Activated naive CD8-positive, alpha-beta T cell treated with anti-CD3 and anti-CD28 coated beads, Interleukin-2, amount 50 U/mL, for 24 hours (primary cell): ENCODE measurements around the gene WDR55.
"Not testable (repeated sequence)": the region's sequence is repeated elsewhere in the genome, so short reads cannot be mapped to it uniquely, and the experiment has no call there.

Experiments
- ATAC-seq: fragments of 150-1000 bp; cut with Tn5 transposase; one replicate; pipeline ENCODE4 v1.10.0; 2021
- DNase-seq: peaks from one replicate; pipeline ENCODE4 v3.0.0; 2021
- H3K27ac Mint-ChIP-seq: one replicate; pipeline ENCODE4 v1.8.0; 2021; ENCODE audit warnings: mild to moderate bottlenecking, mixed read lengths
- H3K27me3 Mint-ChIP-seq: one replicate; pipeline ENCODE4 v1.8.0; 2021; ENCODE audit warnings: mixed read lengths
- H3K36me3 Mint-ChIP-seq: one replicate; pipeline ENCODE4 v1.8.0; 2021; ENCODE audit warnings: low read depth, mixed read lengths
- H3K4me1 Mint-ChIP-seq: one replicate; pipeline ENCODE4 v1.8.0; 2021; ENCODE audit warnings: mixed read lengths
- H3K4me3 Mint-ChIP-seq: one replicate; pipeline ENCODE4 v1.8.0; 2021; ENCODE audit warnings: mild to moderate bottlenecking, moderate library complexity, mixed read lengths
- H3K9me3 Mint-ChIP-seq: one replicate; pipeline ENCODE4 v1.8.0; 2021; ENCODE audit warnings: mixed read lengths

Gene WDR55

DNA sequence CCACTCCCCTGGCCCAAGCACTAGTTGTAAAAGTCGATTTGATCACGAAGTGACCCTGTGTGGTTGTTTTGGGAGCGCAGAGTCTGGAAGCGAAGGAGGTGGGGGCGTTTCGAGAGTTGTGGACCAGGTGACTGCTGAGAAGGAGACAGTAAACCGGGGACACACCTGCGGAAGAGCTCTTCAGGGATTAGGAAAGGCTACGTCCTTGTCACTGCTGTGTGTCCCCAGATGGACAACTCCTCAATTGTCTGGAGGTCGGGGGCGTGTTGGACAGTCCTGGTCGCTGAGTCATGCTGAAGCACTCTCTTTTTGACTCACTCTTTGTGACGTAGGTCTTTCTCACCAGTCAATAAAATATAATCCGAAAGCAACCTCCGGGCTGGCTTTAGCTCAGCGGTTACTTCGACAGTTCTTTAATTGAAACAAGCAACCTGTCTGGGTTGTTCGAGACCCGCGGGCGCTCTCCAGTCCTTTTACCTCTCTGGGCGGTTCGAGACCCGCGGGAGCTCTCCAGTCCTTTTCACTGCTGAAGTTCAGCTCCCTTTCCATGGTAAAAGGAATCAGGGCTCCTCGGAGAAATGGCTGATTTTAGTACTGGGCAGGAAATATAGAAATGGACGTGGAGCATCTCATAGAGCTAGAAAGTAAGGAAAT, 46.3 kb downstream of the WDR55 start:
- Mint-ChIP-seq H3K4me1 (peaks cover 21% of the 10 kb centered on the region), H3K27ac (peak overlapping the region; percentile 93), H3K36me3 (peaks cover 11% of the 10 kb centered on the region), H3K9me3 (no peaks in the 10 kb centered on the region), H3K27me3 (peaks cover 3% of the 10 kb centered on the region), H3K4me3 (peak overlapping the region; percentile 92)
- ATAC-seq (peak; percentile 95), DNase-seq (peak; percentile 79)

DNA sequence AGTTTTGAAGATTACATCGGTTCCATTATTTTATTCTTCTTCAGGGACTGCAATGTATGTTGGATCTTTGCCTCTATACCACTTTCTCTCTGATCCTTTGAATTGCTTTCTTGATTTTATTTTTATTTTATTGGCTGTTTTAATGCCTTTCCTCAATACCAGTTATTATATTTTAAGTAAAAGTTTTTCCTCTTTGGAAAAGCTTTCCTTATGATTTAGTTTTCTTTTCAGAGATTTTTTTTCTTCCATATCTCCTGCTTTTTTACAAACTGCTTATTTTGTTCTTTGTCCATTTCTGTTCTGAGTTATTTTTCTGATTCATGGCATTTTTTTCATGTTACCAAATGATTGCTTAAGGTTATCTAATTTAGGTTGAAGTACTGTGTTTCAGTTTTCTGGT, 47.1 kb downstream of the WDR55 start:
- H3K9me3 Mint-ChIP-seq, result no peaks in the 10 kb centered on the region
- peaks cover 5% of the 10 kb centered on the region for H3K36me3 Mint-ChIP-seq
- H3K4me3 Mint-ChIP-seq, result peak overlapping the region; percentile 92
- DNase-seq (no peak), ATAC-seq (no peak)
- peaks cover 3% of the 10 kb centered on the region for H3K27me3 Mint-ChIP-seq
- peak overlapping the region; percentile 19 for H3K27ac Mint-ChIP-seq
- H3K4me1 Mint-ChIP-seq, result peaks cover 21% of the 10 kb centered on the region

DNA sequence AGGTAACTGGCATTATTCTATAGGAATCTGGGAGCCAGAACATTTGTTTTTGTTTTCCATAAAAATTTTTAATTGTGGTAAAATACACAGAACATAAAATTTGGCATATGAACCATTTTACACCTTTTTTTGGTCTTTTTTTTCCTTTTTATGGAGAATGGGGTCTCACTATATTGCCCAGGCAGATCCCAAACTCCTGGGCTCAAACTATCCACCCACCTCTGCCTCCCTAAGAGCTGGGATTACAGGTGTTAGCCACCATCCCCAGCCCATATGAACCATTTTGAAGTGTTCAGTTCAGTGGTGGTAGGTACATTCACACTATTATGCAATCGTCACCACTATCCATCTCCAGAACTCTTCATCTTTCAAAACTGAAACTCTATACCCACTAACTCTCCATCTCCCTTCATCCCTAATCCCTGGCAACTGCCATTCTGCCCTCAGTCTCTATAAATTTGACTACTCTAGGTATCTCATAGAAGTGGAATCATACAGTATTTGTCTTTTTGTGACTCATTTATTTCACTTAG, 48.9 kb downstream of the WDR55 start:
- Mint-ChIP-seq H3K27me3 (peaks cover 3% of the 10 kb centered on the region), H3K9me3 (no peaks in the 10 kb centered on the region), H3K27ac (no peak overlapping the region), H3K4me3 (no peak overlapping the region), H3K36me3 (peaks cover 5% of the 10 kb centered on the region), H3K4me1 (peaks cover 21% of the 10 kb centered on the region)
- ATAC-seq, result no peak
- no peak for DNase-seq

- H3K36me3 Mint-ChIP-seq, H3K27me3 Mint-ChIP-seq, H3K9me3 Mint-ChIP-seq, DNase-seq, H3K4me3 Mint-ChIP-seq, H3K27ac Mint-ChIP-seq, ATAC-seq: not testable (repeated sequence)
- H3K4me1 Mint-ChIP-seq, result peaks cover 15% of the 10 kb centered on the region
These were observed 51.5 kb downstream of the WDR55 start for GRCh38 chr5:140716238-140716637.

GRCh38 chr5:140718266-140718592, 53.5 kb downstream of the WDR55 start:
- ATAC-seq (no peak), DNase-seq (no peak)
- H3K4me3 Mint-ChIP-seq, result no peak overlapping the region
- no peaks in the 10 kb centered on the region for H3K9me3 Mint-ChIP-seq
- H3K4me1 Mint-ChIP-seq, result peaks cover 4% of the 10 kb centered on the region
- H3K27me3 Mint-ChIP-seq, result peaks cover 7% of the 10 kb centered on the region
- no peaks in the 10 kb centered on the region for H3K36me3 Mint-ChIP-seq
- H3K27ac Mint-ChIP-seq, result no peak overlapping the region

DNA sequence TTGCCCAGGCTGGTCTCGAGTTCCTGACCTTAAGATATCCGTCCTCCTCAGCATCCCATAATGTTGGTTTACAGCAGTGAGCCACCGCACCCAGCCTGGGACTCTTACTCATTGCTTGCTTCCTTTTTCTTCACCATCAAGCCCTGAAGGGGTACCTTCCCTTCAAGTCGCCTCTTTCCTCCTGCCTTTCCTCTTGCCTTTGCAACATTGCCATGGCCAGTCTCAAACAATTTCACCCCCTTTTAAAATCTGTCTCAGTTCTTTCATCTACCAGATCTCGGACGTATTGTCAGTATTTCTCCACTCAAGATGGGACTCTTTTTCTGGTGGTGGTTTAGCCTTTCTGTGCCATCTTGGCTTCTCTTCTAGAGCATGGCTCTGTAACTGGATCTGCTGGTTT, 56.0 kb downstream of the WDR55 start:
- H3K4me3 Mint-ChIP-seq, DNase-seq, H3K27ac Mint-ChIP-seq, ATAC-seq, H3K36me3 Mint-ChIP-seq, H3K9me3 Mint-ChIP-seq, H3K4me1 Mint-ChIP-seq: not testable (repeated sequence)
- H3K27me3 Mint-ChIP-seq, result peaks cover 17% of the 10 kb centered on the region

DNA sequence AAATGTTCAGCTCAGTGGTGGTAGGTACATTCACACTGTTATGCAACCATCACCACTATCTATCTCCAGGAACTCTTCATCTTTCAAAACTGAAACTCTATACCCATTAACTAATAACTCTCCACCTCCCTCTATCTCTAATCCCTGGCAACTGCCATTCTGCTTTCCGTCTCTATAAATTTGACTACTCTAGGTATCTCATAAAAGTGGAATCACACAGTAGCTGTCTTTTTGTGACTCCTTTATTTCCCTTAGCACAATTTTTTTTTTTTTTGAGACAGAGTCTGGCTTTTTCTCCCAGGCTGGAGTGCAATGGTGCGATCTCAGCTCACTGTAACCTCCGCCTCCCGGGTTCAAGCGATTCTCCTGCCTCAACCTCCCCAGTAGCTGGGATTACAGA, 56.7 kb downstream of the WDR55 start:
- not testable (repeated sequence) for DNase-seq, H3K27ac Mint-ChIP-seq, ATAC-seq, H3K9me3 Mint-ChIP-seq, H3K4me3 Mint-ChIP-seq, H3K36me3 Mint-ChIP-seq, H3K4me1 Mint-ChIP-seq
- H3K27me3 Mint-ChIP-seq, result peaks cover 24% of the 10 kb centered on the region
